GM19025 (cell line): ENCODE data around the gene COPZ2.
A peak's percentile ranks its signal among the peaks of the same experiment; 100 is the strongest.

Experiments used
- ATAC-seq: cut with Tn5 transposase; IDR thresholded peaks from one replicate; pipeline ENCODE4 v1.9.1; 2021; ENCODE audit warnings: mild to moderate bottlenecking, low read depth, moderate library complexity; ENCODE audit not compliant: unreplicated experiment

COPZ2 gene

GRCh38 chr17:48056879-48057278, 19.3 kb upstream of the COPZ2 start:
- no peak for ATAC-seq

GRCh38 chr17:48056246-48056745, 18.7 kb upstream of the COPZ2 start:
- no peak for ATAC-seq

GRCh38 chr17:48055531-48056245, 18.1 kb upstream of the COPZ2 start:
- ATAC-seq, result no peak

GRCh38 chr17:48054238-48055185, 16.9 kb upstream of the COPZ2 start:
- ATAC-seq, result no peak

GRCh38 chr17:48053758-48054237, 16.2 kb upstream of the COPZ2 start:
- no peak for ATAC-seq

GRCh38 chr17:48052956-48053757, 15.6 kb upstream of the COPZ2 start:
- ATAC-seq, result no peak

GRCh38 chr17:48051706-48052486, 14.3 kb upstream of the COPZ2 start:
- ATAC-seq, result no peak

- ATAC-seq, result no peak
Observed at GRCh38 chr17:48051283-48051682, 13.7 kb upstream of the COPZ2 start.

GRCh38 chr17:48048384-48049126, 11.0 kb upstream of the COPZ2 start:
- peak; percentile 31 for ATAC-seq

- peak; percentile 87 for ATAC-seq
Observed at GRCh38 chr17:48047741-48048383, 10.3 kb upstream of the COPZ2 start, which contains the start of gene NFE2L1. NFE2L1 (plus strand) TSS chr17:48048359; CDS start chr17:48051119, 2,760 bp downstream.

- ATAC-seq, result no peak
Observed at GRCh38 chr17:48047113-48047740, 9.6 kb upstream of the COPZ2 start.

- no peak for ATAC-seq
Observed at GRCh38 chr17:48046296-48046695, 8.7 kb upstream of the COPZ2 start.

GRCh38 chr17:48045316-48046001, 7.9 kb upstream of the COPZ2 start:
- no peak for ATAC-seq

GRCh38 chr17:48044851-48045250, 7.3 kb upstream of the COPZ2 start:
- no peak for ATAC-seq

- ATAC-seq, result no peak
Observed at GRCh38 chr17:48043176-48043575, 5.6 kb upstream of the COPZ2 start.

GRCh38 chr17:48038687-48039086, 1.1 kb upstream of the COPZ2 start:
- no peak for ATAC-seq

- ATAC-seq, result no peak
Observed at GRCh38 chr17:48037838-48038323, 284 bp upstream of the COPZ2 start.
